Colonic mucosa (tissue), 4 donors: ENCODE data around the gene NFYA. TPM values are rescaled to one million over a fixed set of nuclear protein-coding genes. Genes with fewer than 3 reads are reported as not detected.

Experiments used
- DNase-seq: peaks from one replicate; pipeline ENCODE4 v3.0.0-alpha.2; 2020
- H3K27ac ChIP-seq: fragments of 200-600 bp; one replicate; pipeline ENCODE4 v1.8.0; 2021
- H3K27me3 ChIP-seq: fragments of 200-600 bp; one replicate; pipeline ENCODE4 v1.8.0; 2021
- H3K36me3 ChIP-seq: fragments of 200-600 bp; one replicate; pipeline ENCODE4 v1.8.0; 2021
- H3K4me1 ChIP-seq: fragments of 200-600 bp; one replicate; pipeline ENCODE4 v1.8.0; 2021; ENCODE audit warnings: mild to moderate bottlenecking
- H3K4me3 ChIP-seq: fragments of 200-600 bp; one replicate; pipeline ENCODE4 v1.8.0; 2021
- H3K9ac ChIP-seq, 2 donors: one replicate each; pipeline ENCODE4 v1.7.0; 2013; ENCODE audit warnings: control low read depth in 2 of 2, low read depth in 2 of 2, low read length in 2 of 2
- H3K9me3 ChIP-seq: fragments of 200-600 bp; one replicate; pipeline ENCODE4 v1.8.0; 2021
- intact Hi-C: fragments of 100-400 bp; cut with DNase I; formaldehyde crosslinking; loops from one replicate; pipeline ENCODE4 v1.14.1; 2022
- total RNA-seq, 2 donors: library from RNA; stranded (reverse); fragmentation: NEBNext Ultra II Directional in 1 of 2; extraction: Animal tissue kit (Norgen Biotek cat#: 25700) in 1 of 2; gene quantifications; one replicate each; pipeline ENCODE4 v1.2.1, GENCODE V29; 2021
- TF ChIP-seq, protein P1 (sequence below): fragments of 200-600 bp; IDR thresholded peaks from one replicate; pipeline ENCODE4 v1.8.0; 2022; ENCODE audit warnings: antibody characterized with exemption, mild to moderate bottlenecking
- donor health status: healthy.
- donor health status: DM: no; HTN: no; CAD: no.
- donor health status: DM: no; HTN: no; CAD: no.

NFYA gene
- total RNA-seq, 2 donors from 2014 or later = 21.2 to 24.5 TPM

DNA sequence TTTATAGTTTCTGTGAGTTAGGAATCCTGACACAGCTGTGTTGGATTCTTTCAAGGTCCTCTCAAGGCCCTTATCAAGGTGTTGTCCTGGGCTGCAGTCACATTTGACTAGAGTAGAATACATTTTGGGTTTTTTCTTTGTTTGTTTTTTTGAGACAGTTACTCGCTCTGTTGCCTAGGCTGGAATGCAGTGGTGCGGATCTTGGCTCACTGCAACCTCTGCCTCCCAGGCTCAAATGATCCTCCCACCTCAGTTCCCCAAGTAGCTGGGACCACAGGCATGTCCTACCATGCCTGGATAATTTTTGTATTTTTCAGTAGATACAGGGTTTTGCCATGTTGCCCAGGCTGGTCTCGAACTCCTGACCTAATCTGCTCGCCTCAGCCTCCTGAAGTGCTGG lies 15.7 kb downstream of the NFYA start:
- no peak for DNase-seq
- Histone ChIP-seq H3K4me3 (no peak overlapping the region), H3K9me3 (no peaks in the 10 kb centered on the region), H3K9ac (no peak overlapping the region), H3K4me1 (no peaks in the 10 kb centered on the region), H3K36me3 (peaks cover 4% of the 10 kb centered on the region), H3K27ac (no peak overlapping the region), H3K27me3 (no peaks in the 10 kb centered on the region)
- TF ChIP-seq, protein P1, sequence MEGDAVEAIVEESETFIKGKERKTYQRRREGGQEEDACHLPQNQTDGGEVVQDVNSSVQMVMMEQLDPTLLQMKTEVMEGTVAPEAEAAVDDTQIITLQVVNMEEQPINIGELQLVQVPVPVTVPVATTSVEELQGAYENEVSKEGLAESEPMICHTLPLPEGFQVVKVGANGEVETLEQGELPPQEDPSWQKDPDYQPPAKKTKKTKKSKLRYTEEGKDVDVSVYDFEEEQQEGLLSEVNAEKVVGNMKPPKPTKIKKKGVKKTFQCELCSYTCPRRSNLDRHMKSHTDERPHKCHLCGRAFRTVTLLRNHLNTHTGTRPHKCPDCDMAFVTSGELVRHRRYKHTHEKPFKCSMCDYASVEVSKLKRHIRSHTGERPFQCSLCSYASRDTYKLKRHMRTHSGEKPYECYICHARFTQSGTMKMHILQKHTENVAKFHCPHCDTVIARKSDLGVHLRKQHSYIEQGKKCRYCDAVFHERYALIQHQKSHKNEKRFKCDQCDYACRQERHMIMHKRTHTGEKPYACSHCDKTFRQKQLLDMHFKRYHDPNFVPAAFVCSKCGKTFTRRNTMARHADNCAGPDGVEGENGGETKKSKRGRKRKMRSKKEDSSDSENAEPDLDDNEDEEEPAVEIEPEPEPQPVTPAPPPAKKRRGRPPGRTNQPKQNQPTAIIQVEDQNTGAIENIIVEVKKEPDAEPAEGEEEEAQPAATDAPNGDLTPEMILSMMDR = no peak
- intact Hi-C loops = no loop called here

DNA sequence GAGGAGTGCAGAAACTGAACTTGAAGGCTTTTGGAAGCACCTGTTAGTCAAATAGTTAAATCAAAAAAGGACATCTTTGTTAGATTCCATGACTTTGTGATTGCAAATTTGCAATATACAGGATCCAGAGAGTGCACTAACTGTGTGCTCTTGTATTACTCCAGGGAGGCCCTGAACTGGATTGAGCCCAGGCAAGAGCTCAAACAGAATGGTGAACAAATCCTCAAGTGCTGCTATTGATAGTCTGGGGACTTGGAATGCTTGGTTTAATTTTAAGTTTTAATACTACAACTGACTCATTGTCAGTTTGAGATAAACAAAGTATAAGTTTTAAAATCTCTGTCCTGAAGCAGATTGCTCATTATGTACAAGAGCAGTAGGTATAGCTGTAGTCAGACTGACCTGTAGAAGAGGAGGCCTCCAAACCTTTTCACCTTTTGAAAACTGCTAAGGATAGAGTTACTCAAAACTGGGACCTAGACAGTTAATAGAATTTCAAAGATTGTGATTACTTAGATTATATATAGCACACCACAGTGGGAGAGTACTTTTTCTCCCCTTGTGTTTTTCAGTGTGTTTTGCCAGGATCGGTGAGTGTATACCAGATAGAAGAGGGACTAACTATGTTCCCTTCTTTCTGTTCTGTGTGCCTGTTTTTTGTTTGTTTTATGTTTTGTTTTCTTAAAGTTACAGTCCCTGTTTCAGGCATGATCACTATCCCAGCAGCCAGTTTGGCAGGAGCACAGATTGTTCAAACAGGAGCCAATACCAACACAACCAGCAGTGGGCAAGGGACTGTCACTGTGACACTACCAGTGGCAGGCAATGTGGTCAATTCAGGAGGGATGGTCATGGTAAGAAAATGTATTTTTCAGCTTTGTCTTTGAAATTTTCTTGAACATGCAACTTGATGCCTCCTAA lies 18.3 kb downstream of the NFYA start:
- no peak overlapping the region for H3K9ac ChIP-seq

DNA sequence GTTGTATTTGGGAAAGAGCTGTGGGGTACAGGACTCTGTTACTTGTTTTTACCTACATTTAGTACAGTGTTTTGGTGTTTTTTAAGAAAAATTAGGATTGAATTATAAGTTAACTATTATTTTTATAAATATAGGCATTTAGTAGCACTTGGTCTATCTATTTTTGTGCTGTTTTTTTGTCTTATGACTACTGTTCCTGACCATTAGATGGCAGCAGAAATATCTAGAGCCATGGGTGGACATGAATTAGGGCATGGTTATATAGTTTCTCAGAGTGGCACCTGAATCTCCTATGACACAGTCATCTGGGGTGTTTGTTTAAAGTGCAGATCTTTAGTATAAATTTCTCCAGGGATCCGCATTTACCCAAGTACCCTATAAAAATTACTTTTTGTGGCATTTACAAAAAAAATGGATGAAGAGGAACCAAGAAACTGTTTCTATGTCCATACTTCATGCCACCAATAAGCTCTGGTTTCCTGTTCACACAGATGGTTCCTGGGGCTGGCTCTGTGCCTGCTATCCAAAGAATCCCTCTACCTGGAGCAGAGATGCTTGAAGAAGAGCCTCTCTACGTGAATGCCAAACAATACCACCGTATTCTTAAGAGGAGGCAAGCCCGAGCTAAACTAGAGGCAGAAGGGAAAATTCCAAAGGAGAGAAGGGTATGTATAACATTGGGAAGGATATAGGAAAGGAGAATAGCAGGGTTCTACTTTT lies 19.8 kb downstream of the NFYA start:
- Histone ChIP-seq H3K27ac (no peak overlapping the region), H3K4me1 (no peaks in the 10 kb centered on the region), H3K4me3 (no peak overlapping the region), H3K27me3 (no peaks in the 10 kb centered on the region), H3K9ac (no peak overlapping the region), H3K9me3 (no peaks in the 10 kb centered on the region), H3K36me3 (peaks cover 34% of the 10 kb centered on the region)
- intact Hi-C loops = loop anchor here (10.0 kb wide), 1 partner anchor 222 kb away; no protein-coding TSS in a partner anchor
- TF ChIP-seq, protein P1 = no peak
- no peak for DNase-seq

More for the DNA sequence above, 18.3 kb downstream of the NFYA start:
- DNase-seq = no peak
- peaks cover 19% of the 10 kb centered on the region for H3K36me3 ChIP-seq
- no peak overlapping the region for H3K27ac ChIP-seq
- H3K27me3 ChIP-seq = no peaks in the 10 kb centered on the region
- TF ChIP-seq, protein P1 = no peak
- intact Hi-C loops = loop anchor here (10.0 kb wide), 1 partner anchor 224 kb away; no protein-coding TSS in a partner anchor
- H3K9me3 ChIP-seq = no peaks in the 10 kb centered on the region
- no peaks in the 10 kb centered on the region for H3K4me1 ChIP-seq
- H3K4me3 ChIP-seq = no peak overlapping the region

DNA sequence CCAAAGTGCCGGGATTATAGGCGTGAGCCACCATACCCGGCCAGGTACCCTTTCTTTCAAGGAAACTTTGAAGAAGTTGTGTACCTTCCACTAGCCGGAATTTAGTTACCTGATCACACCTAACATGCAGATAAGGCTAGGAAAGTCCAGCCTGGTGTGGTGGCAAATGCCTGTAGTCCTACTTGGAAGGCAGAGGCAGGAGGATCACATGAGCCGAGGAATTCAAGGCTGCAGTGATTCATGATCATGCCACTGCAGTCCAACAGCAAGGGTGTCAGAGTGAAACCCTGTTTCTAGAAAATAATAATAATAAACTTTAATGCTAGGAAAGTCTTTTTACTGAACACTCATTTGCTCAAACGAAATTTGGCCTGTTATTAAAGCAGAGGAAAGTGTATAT lies 21.0 kb downstream of the NFYA start:
- TF ChIP-seq, protein P1 = no peak
- Histone ChIP-seq H3K4me3 (no peak overlapping the region), H3K27ac (no peak overlapping the region), H3K36me3 (peaks cover 35% of the 10 kb centered on the region), H3K9ac (no peak overlapping the region), H3K4me1 (no peaks in the 10 kb centered on the region), H3K9me3 (no peaks in the 10 kb centered on the region), H3K27me3 (no peaks in the 10 kb centered on the region)
- DNase-seq = no peak
- intact Hi-C loops = loop anchor here (10.0 kb wide), 1 partner anchor 221 kb away; no protein-coding TSS in a partner anchor

DNA sequence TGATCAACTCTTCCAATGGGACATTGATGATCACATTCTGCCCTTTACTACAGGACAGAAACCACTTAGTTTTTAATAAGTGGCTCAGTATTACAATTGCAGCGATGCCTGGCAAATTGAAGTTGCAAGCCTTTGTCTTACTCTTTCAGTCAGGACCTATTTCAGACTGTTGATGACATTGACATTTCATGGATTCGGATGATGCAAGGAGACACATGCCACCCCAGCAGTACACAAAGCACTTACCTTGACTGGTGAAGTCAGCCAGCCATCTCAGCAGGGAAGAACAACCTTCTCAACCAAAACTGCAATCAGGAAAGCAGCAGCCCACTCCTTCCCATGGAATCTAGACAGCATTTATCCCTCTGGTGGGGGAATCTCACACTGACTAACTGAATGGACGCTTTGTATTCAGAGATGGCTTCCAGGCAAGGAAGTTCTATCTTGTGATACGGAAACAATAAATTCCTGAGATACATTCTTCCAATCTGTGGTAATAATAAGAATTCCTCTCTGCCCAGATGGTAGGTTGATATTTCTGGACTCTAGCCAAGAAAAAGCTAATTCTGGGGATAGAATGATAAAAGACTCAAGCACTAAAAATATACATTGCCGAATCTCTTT lies 24.8 kb downstream of the NFYA start:
- no peak overlapping the region for H3K27ac ChIP-seq
- no peaks in the 10 kb centered on the region for H3K27me3 ChIP-seq
- no peak overlapping the region for H3K9ac ChIP-seq
- intact Hi-C loops = loop anchor here (10.0 kb wide), 1 partner anchor 217 kb away; no protein-coding TSS in a partner anchor
- no peaks in the 10 kb centered on the region for H3K4me1 ChIP-seq
- H3K4me3 ChIP-seq = no peak overlapping the region
- TF ChIP-seq, protein P1 = no peak
- no peaks in the 10 kb centered on the region for H3K9me3 ChIP-seq
- peaks cover 35% of the 10 kb centered on the region for H3K36me3 ChIP-seq
- no peak for DNase-seq
